Vagina (tissue), 2 donors: ENCODE results near the gene ISG15.

ENCODE experiments used
- POLR2A ChIP-seq, 2 donors: fragments of 450-650 bp; IDR thresholded peaks; one replicate each; pipeline ENCODE4 v1.6.1; 2017; ENCODE audit warnings: antibody characterized with exemption in 2 of 2, mild to moderate bottlenecking in 2 of 2, moderate library complexity in 2 of 2
- TF ChIP-seq, protein P1 (sequence below), 3 experiments: fragments of 450-650 bp in 2 of 3; fragments of 200-600 bp in 1 of 3; sonication (generic) in 1 of 3; IDR thresholded peaks; one replicate each; pipeline ENCODE4 v1.5.1; 2017 to 2019; ENCODE audit warnings: antibody characterized with exemption in 3 of 3, mild to moderate bottlenecking in 2 of 3, moderate library complexity in 2 of 3

- no peak for TF ChIP-seq POLR2A (IDR thresholded peaks at IDR 0.05)
- TF ChIP-seq, protein P1, sequence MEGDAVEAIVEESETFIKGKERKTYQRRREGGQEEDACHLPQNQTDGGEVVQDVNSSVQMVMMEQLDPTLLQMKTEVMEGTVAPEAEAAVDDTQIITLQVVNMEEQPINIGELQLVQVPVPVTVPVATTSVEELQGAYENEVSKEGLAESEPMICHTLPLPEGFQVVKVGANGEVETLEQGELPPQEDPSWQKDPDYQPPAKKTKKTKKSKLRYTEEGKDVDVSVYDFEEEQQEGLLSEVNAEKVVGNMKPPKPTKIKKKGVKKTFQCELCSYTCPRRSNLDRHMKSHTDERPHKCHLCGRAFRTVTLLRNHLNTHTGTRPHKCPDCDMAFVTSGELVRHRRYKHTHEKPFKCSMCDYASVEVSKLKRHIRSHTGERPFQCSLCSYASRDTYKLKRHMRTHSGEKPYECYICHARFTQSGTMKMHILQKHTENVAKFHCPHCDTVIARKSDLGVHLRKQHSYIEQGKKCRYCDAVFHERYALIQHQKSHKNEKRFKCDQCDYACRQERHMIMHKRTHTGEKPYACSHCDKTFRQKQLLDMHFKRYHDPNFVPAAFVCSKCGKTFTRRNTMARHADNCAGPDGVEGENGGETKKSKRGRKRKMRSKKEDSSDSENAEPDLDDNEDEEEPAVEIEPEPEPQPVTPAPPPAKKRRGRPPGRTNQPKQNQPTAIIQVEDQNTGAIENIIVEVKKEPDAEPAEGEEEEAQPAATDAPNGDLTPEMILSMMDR (IDR thresholded peaks at IDR 0.05), result no peak
Measured at GRCh38 chr1:1033731-1034438, 20.6 kb downstream of the ISG15 start.
